HG03108 (cell line): ENCODE measurements around the gene XXYLT1.
"Not testable (repeated sequence)": the region's sequence is repeated elsewhere in the genome, so short reads cannot be mapped to it uniquely, and the experiment has no call there.

Experiments
- ATAC-seq: cut with Tn5 transposase; IDR thresholded peaks from one replicate; pipeline ENCODE4 v1.9.1; 2021; ENCODE audit warnings: moderate library complexity; ENCODE audit not compliant: unreplicated experiment

XXYLT1 gene

GRCh38 chr3:195117978-195118581 lies 152.9 kb downstream of the XXYLT1 start:
- no peak for ATAC-seq

DNA sequence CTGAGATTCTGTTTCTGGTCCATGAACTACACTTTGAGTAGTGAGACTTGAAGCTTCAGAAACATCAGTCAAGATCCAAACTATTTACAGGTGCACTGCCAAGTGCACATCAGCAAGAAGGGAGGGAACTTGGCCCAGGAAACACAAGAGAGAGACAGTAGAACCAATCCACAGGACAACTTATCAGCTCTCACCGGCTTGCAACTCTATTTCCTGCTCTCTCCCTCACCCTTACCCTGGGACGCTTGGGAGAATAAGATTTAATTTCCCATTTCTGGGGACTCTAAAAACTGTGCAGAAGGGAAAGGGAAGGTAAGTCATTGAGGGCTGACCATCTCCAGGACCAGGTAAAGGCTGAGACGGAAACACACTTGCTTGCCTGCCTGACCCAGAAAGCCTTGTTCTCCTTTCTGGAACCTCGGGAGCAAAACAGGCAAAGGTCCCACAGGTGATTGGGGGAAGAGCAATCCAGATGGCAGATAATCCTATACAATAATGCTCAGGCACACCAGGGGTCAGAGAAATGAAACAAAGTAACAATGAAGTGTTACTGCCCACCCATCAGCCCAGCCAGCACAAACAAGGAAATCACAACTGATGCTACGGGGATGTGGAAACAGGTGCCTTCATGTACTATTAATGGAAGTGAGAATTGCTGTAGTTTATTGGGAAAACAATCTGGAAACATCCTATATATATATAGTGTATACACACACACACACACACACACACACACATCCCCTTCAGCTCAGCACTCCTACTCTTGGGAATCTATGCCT lies 154.4 kb downstream of the XXYLT1 start:
- no peak for ATAC-seq

GRCh38 chr3:195115600-195116406 lies 155.2 kb downstream of the XXYLT1 start:
- ATAC-seq = no peak

DNA sequence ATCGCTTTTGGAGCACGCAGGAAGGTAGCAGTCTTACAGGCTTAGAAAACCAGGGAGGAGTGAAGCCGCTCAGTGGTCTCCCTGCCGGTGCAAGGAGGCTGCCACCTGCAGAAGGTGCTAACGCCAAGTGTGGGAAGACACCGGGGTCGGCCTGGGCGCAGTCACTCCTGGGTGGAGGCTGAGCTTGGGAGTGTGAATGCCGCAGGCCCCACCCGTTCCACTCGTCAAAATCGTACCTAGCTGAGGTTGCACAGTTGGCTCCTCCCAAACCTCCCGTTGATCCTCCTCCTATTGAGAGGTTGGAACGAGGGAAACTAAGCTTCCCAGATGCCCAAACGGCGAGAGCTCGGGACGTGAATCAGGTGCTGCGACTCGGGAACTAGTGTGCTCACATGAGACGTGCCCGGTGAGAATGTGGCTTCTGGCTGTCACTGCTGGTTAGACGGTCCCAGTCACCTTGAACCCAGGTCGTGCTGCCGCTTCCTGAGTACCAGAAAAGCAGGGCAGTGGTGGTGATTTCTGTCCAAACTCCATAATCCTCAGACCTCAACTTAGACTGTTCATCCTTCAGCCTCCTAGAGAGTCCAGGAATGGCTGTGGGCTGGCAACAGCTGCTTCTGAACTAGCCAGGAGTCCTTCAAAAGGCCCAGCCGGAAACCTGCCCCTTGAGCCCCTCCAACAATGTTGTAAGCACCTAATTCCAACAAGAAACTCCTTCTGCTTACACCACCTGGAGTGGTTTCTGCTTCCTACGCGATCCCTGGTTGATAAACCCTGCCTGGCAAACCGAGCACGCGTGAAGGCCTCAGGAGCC lies 156.0 kb downstream of the XXYLT1 start:
- ATAC-seq = no peak

GRCh38 chr3:195113536-195114425 lies 157.2 kb downstream of the XXYLT1 start:
- ATAC-seq = no peak

- no peak for ATAC-seq
Observed at GRCh38 chr3:195113048-195113447, 157.9 kb downstream of the XXYLT1 start.

DNA sequence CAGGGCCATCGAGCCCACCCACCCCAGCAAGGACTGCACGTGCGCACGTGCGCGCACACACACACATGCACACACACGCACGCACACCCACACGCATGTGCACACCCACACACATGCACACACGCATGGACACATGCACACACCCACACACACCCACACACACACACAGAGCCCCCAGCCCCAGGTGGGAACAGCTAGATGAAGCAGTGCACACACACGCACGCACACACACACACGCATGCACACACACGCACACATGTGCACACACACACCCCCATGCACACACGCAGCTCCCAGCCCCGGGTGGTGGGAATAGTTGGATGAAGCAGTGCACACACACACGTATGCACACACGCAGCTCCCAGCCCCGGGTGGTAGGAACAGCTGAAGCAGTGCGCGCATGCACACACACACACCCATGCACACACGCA lies 158.6 kb downstream of the XXYLT1 start:
- ATAC-seq = no peak

DNA sequence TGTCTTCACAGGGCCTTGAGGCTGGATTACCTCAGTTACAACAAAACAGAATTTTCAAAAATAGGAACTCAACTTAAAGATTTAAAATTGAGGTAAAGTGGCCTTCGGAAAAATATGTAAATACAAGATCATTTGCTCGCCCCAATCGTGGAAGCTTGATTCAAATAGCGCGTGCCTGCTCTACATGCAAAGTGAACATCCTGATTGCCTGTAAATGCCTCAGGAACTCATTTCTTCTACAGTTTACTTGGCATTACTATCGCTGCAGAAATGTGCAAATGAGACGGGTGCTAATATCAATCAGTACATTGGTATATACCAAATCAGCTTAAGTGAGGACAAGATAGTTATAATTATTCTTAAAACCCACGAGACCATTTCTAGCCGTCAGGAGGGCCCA lies 159.2 kb downstream of the XXYLT1 start:
- ATAC-seq = no peak

GRCh38 chr3:195111319-195111705 lies 159.6 kb downstream of the XXYLT1 start:
- no peak for ATAC-seq

- ATAC-seq = no peak
Observed at GRCh38 chr3:195110647-195111318, 160.2 kb downstream of the XXYLT1 start.

- no peak for ATAC-seq
Observed at GRCh38 chr3:195109098-195109657, 161.8 kb downstream of the XXYLT1 start.

DNA sequence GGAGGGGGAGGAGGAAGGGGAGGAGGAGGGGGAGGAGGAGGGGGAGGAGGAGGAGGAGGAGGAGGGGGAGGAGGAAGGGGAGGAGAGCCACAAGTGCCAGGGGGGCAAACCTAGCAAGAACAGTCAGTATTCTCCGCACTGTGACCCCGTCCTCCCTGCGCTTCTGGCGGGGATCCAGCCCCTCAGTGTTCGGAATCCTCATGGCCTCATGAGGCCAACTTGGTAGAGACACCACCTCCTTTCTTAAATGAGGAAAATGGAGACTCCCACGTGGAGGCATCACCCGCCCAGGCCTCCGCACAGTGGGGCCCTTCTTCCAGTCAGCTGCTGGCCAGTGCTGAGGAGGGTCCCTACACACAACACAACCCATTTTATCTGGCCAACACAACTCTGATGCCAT lies 163.4 kb downstream of the XXYLT1 start:
- no peak for ATAC-seq

DNA sequence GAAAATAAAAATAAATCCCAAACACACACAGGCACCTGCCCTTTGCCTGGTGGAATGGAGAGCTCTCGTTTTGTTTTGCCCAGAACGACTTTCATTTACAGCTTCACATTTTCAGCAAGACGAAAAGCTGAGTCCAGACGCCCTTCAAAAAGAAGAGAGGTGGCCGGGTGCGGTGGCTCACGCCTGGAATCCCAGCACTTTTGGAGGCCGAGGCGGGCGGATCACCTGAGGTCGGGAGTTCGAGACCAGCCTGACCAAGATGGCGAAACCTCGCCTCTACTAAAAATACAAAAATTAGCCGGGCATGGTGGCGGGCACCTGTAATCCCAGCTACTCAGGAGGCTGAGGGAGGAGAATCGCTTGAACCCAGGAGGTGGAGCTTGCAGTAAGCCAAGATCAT lies 163.9 kb downstream of the XXYLT1 start:
- not testable (repeated sequence) for ATAC-seq

DNA sequence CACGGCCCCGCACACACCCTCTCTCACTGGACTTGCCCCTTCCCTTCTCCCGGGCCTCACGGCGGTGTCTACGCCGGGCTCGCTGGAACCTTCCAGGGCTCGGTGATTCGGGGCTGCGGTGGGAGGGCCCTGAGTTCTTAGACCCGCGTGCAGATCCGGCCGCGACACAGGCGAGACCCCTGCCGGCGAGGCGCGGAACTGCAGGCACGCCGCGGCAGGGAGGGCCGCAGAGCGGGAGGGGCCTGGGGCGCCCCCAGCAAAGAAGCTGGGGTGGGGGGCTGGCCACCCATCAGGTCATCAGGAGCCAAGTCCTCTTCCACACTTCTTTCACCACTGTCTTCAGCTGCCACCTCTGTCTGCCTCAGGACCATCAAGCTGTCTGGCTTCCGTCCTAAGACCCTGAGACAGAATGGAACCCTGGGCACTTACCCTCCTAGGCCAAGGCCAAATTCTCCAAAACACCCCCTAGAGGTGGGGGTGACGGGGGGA lies 164.5 kb downstream of the XXYLT1 start:
- no peak for ATAC-seq

DNA sequence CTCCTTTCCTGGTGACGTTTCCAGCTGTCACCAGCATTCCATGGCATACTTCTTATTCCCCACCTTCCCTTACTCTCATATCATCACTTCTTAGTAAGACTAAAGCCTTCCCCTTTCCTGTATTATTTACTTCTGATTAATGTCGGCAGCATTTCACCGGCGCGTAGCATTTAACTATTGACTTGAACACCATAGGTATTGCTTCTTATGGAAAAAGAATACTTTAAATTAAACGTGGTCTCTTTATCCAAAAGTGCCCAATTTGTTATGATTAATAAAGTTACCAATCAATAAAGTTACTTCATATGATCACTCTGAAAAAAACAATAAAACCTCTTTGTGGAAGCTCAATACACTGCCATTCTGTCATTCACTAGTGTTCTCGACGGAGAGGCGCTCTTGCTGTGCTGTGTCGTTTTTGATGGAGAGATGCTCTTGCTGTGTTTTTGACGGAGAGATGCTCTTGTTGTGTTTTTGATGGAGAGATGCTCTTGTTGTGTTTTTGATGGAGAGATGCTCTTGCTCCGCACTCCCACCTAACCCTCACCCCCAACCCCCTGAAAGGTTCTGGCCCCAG lies 165.0 kb downstream of the XXYLT1 start:
- no peak for ATAC-seq

- no peak for ATAC-seq
Observed at GRCh38 chr3:195105389-195105788, 165.6 kb downstream of the XXYLT1 start.

GRCh38 chr3:195104340-195104739 lies 166.6 kb downstream of the XXYLT1 start:
- ATAC-seq = no peak

GRCh38 chr3:195103623-195104022 lies 167.3 kb downstream of the XXYLT1 start:
- no peak for ATAC-seq
